Endothelial cell of umbilical vein (primary cell): ENCODE data around the gene MTFMT. TPM values are rescaled to one million over a fixed set of nuclear protein-coding genes. Genes with fewer than 3 reads are reported as not detected.

Experiments
- BruUV-seq: library from RNA; stranded (reverse); fragments of 400-500 nt; replicated peaks from 2 replicates; lab custom pipeline; 2021; lab: Mats Ljungman, UMichigan
- CTCF ChIA-PET: fragments of 300-600, 350-600 bp; sonication (Branson Sonifier 250); formaldehyde crosslinking; loops from one replicate; lab custom pipeline; 2021; ENCODE audit warnings: antibody characterized with exemption, inconsistent platforms; lab: Charles Lee
- POLR2A ChIA-PET: fragments of 300-600, 350-600 bp; sonication (Branson Sonifier 250); formaldehyde crosslinking; loops from one replicate; lab custom pipeline; 2021; ENCODE audit warnings: antibody characterized with exemption, inconsistent platforms; lab: Charles Lee
- DNase-seq: peaks from one replicate; pipeline ENCODE4 v3.0.0-alpha.2; 2011; ENCODE audit warnings: low read depth, low spot score
- FAIRE-seq: peaks from 2 replicates; lab custom pipeline; 2011; peaks lifted over from hg19 to GRCh38; lab: Jason Lieb, UNC
- H2AFZ ChIP-seq: 2 replicates; pipeline ENCODE4 v1.6.0; 2012; ENCODE audit warnings: low read depth, low read length, control low read depth, inconsistent platforms
- H3K27ac ChIP-seq: 2 replicates; pipeline ENCODE4 v1.5.1; 2011; ENCODE audit warnings: low read depth, mild to moderate bottlenecking, control low read depth, low read length, moderate library complexity; ENCODE audit not compliant: insufficient read depth
- H3K27me3 ChIP-seq, 2 experiments: 2 replicates each; pipeline versions ENCODE4 v1.6.0 to v1.6.1; 2011; ENCODE audit warnings: low read length in 2 of 2, mixed read lengths in 1 of 2; ENCODE audit not compliant: control insufficient read depth in 2 of 2, insufficient read depth in 2 of 2
- H3K36me3 ChIP-seq, 2 experiments: 2 replicates in 1 of 2; 3 replicates in 1 of 2; pipeline ENCODE4 v1.5.1; 2011; ENCODE audit warnings: low read length in 2 of 2, mild to moderate bottlenecking in 1 of 2, moderate library complexity in 1 of 2; ENCODE audit not compliant: control insufficient read depth in 2 of 2, insufficient read depth in 2 of 2; ENCODE audit errors: extremely low read depth in 1 of 2
- H3K4me1 ChIP-seq: 3 replicates; pipeline ENCODE4 v1.5.1; 2011; ENCODE audit warnings: mild to moderate bottlenecking, low read length; ENCODE audit not compliant: control insufficient read depth, insufficient read depth; ENCODE audit errors: extremely low read depth
- H3K4me2 ChIP-seq: 2 replicates; pipeline ENCODE4 v1.6.1; 2011; ENCODE audit warnings: low read length, control low read depth, mixed read lengths; ENCODE audit not compliant: insufficient read depth
- H3K4me3 ChIP-seq, 3 experiments: fragments of 200-600 bp in 1 of 3; sonication (generic), shearing (Covaris generic) in 1 of 3; replicated peaks in 1 of 3; 2 replicates each; pipeline ENCODE4 v1.5.1; 2011 to 2016; ENCODE audit warnings: control low read depth in 3 of 3, low read length in 3 of 3, mild to moderate bottlenecking in 2 of 3, inconsistent platforms in 1 of 3, low read depth in 1 of 3, moderate library complexity in 1 of 3; ENCODE audit not compliant: insufficient read depth in 1 of 3
- H3K79me2 ChIP-seq: 2 replicates; pipeline ENCODE4 v1.6.0; 2012; ENCODE audit warnings: low read length, inconsistent platforms; ENCODE audit not compliant: control insufficient read depth, insufficient read depth
- H3K9ac ChIP-seq: replicated peaks from 2 replicates; pipeline ENCODE3; 2011; ENCODE audit warnings: low read length, control low read depth; ENCODE audit not compliant: insufficient read depth; ENCODE audit errors: extremely low read depth
- H3K9me1 ChIP-seq: replicated peaks from 3 replicates; pipeline ENCODE4 v1.6.0; 2011; ENCODE audit warnings: mild to moderate bottlenecking, low read length; ENCODE audit not compliant: control insufficient read depth, insufficient read depth; ENCODE audit errors: extremely low read depth
- H3K9me3 ChIP-seq: replicated peaks from 2 replicates; pipeline ENCODE4 v1.5.1; 2012; ENCODE audit warnings: low read length, inconsistent platforms; ENCODE audit not compliant: control insufficient read depth, insufficient read depth
- H4K20me1 ChIP-seq: replicated peaks from 2 replicates; pipeline ENCODE3; 2011; ENCODE audit warnings: mild to moderate bottlenecking, low read length; ENCODE audit not compliant: control insufficient read depth, insufficient read depth; ENCODE audit errors: extremely low read depth
- CTCF ChIP-seq, 2 donors: IDR thresholded peaks; 1 replicate in 1 of 2; 2 replicates in 1 of 2; pipeline ENCODE4 v1.5.1; 2011; ENCODE audit warnings: low read length in 2 of 2, mild to moderate bottlenecking in 2 of 2, moderate library complexity in 2 of 2, control low read depth in 1 of 2, inconsistent platforms in 1 of 2, low read depth in 1 of 2; ENCODE audit not compliant: insufficient read depth in 1 of 2; ENCODE audit errors: extremely low read depth in 1 of 2
- EZH2 ChIP-seq: IDR thresholded peaks from 2 replicates; pipeline ENCODE4 v1.6.1; 2012; ENCODE audit warnings: borderline replicate concordance, low read depth, mild to moderate bottlenecking, moderate library complexity, low read length, inconsistent platforms; ENCODE audit not compliant: severe bottlenecking
- FOS ChIP-seq: IDR thresholded peaks from 2 replicates; pipeline ENCODE4 v1.6.1; 2011; ENCODE audit warnings: mild to moderate bottlenecking, low read length, moderate library complexity, borderline replicate concordance; ENCODE audit not compliant: insufficient read depth
- GATA2 ChIP-seq: IDR thresholded peaks from 2 replicates; pipeline ENCODE4 v1.7.0; 2011; ENCODE audit warnings: low read depth, mild to moderate bottlenecking, moderate library complexity, mixed read lengths, low read length; ENCODE audit not compliant: insufficient read length, insufficient read depth
- JUN ChIP-seq: IDR thresholded peaks from 2 replicates; pipeline ENCODE4 v1.6.1; 2011; ENCODE audit warnings: borderline replicate concordance, low read depth; ENCODE audit not compliant: insufficient read length, insufficient read depth
- MAX ChIP-seq: IDR thresholded peaks from 2 replicates; pipeline ENCODE4 v1.6.1; 2011; ENCODE audit not compliant: insufficient read depth, insufficient read length
- MYC ChIP-seq: IDR thresholded peaks from one replicate; pipeline ENCODE4 v1.6.1; 2011; ENCODE audit warnings: mild to moderate bottlenecking, low read depth, low read length
- POLR2A ChIP-seq: IDR thresholded peaks from 2 replicates; pipeline ENCODE4 v1.6.1; 2012; ENCODE audit warnings: low read depth, mild to moderate bottlenecking, control low read depth, low read length
- POLR2AphosphoS5 ChIP-seq: IDR thresholded peaks from 2 replicates; pipeline ENCODE4 v1.6.1; 2012; ENCODE audit warnings: low read depth, mild to moderate bottlenecking, control low read depth, low read length, moderate library complexity; ENCODE audit not compliant: insufficient read depth
- dilution Hi-C: fragments of 300-500 bp; cut with MboI; formaldehyde crosslinking; loops from one replicate; pipeline ENCODE4 v1.15.0; 2019; ENCODE audit warnings: low sequenced_read_pairs; ENCODE audit not compliant: extremely low pct_ligation_motif_present
- intact Hi-C: fragments of 100-400 bp; cut with micrococcal nuclease; formaldehyde crosslinking; loops from one replicate; pipeline ENCODE4 v1.10.0; 2022
- polyA plus RNA-seq, 4 experiments: library from polyadenylated mRNA; depleted of rRNA in 3 of 4; stranded (reverse) in 3 of 4; unstranded in 1 of 4; fragments of >200 nt; gene quantifications; 2 replicates each; pipeline versions ENCODE4 v1.2.1 to v1.2.3, GENCODE V29; 2011 to 2012; ENCODE audit warnings: missing spikeins in 1 of 4
- total RNA-seq: library from RNA; stranded (reverse); gene quantifications from 2 replicates; pipeline ENCODE4 v1.2.3, GENCODE V29; 2021

Gene MTFMT
- total and polyA plus RNA-seq, 2 donors (not counting 3 experiments of a cell fraction or from before 2014, with no cell fraction given), result 7.5 to 20.4 TPM

- TF ChIP-seq GATA2 (no peak), JUN (no peak), POLR2A (no peak), FOS (no peak), MAX (no peak), POLR2AphosphoS5 (no peak), EZH2 (no peak), CTCF (IDR thresholded peaks at IDR 0.05; ENCODE audit: extremely low read depth in 1 of 2, insufficient read depth in 1 of 2, low read depth in 1 of 2, low read length in 2 of 2) (no peak), MYC (no peak)
- H3K4me2 ChIP-seq, result no peak overlapping the region
- no peaks in the 10 kb centered on the region for H3K4me1 ChIP-seq
- no peaks in the 10 kb centered on the region for H4K20me1 ChIP-seq
- no peak overlapping the region for H2AFZ ChIP-seq
- H3K27ac ChIP-seq, result no peak overlapping the region
- intact Hi-C loops (no loop called here), dilution Hi-C loops (no loop called here)
- no TSS peak for BruUV-seq
- H3K36me3 ChIP-seq, result no peaks in the 10 kb centered on the region
- H3K9ac ChIP-seq, result no peak overlapping the region
- POLR2A ChIA-PET, result no interaction called here
- CTCF ChIA-PET, result interaction anchor here (0.9 to 4.5 kb wide), 5 partner anchors 8 to 210 kb away, joined by 3 to 29 read pairs (median 5); partner anchors contain the start of gene KBTBD13
- no peaks in the 10 kb centered on the region for H3K9me3 ChIP-seq
- H3K9me1 ChIP-seq, result no peaks in the 10 kb centered on the region
- FAIRE-seq (no peak), DNase-seq (no peak)
- no peaks in the 10 kb centered on the region for H3K79me2 ChIP-seq
- H3K27me3 ChIP-seq, result peaks cover under 1 to 5% of the 10 kb centered on the region in 2 experiments
- no peak overlapping the region for H3K4me3 ChIP-seq
Observed at GRCh38 chr15:65059931-65060596, 30.6 kb upstream of the MTFMT start.
